DOHH2 (cell line): ENCODE measurements around the gene TRERF1.

Source experiments
- EZH2phosphoT487 ChIP-seq: fragments of 200-600 bp; sonication (generic); IDR thresholded peaks from 2 replicates; pipeline ENCODE4 v1.6.1; 2017; ENCODE audit warnings: borderline replicate concordance, mild to moderate bottlenecking, antibody characterized with exemption, low read length, moderate library complexity, mixed read lengths
- TF ChIP-seq, protein P1 (sequence below): fragments of 200-600 bp; sonication (generic); IDR thresholded peaks from one replicate; pipeline ENCODE4 v1.5.1; 2014; ENCODE audit warnings: antibody characterized with exemption, mild to moderate bottlenecking, low read depth, low read length; ENCODE audit not compliant: poor library complexity, severe bottlenecking

DNA sequence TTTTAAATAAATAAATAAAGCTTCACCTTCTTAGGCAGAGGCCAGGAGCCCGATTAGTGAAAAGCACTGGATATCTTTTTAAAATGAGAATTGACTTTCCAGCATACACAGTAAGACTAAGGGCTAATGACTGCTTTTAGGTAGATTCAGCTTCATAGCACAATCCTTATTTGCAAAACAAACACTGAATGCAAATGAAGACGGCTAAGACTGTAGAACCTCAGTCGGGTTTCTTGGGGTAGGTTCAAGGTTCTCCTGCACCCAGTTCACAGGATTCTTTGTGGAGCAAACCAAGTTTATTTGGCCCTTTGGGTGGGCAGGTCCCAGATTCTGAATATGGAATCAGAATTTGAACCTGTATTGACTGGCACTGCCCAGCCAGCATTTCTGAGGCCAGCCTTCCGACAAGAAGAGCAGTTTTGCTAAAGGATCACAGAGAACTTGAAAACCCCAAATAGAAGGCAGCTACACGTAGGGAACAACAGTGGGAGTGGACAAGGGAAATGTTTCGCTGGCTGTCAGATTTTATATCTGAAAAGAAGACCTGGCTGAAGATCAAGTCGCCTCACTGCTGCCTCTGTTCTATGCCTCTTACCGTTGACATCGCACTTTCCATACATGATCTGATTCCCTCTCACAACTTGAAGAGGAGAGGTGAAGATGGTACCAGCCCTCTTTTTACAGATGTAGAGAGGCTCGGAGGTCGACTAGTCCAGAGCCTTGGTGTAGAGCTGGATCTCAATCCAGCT lies 8.2 kb downstream of the TRERF1 start:
- TF ChIP-seq, protein P1, sequence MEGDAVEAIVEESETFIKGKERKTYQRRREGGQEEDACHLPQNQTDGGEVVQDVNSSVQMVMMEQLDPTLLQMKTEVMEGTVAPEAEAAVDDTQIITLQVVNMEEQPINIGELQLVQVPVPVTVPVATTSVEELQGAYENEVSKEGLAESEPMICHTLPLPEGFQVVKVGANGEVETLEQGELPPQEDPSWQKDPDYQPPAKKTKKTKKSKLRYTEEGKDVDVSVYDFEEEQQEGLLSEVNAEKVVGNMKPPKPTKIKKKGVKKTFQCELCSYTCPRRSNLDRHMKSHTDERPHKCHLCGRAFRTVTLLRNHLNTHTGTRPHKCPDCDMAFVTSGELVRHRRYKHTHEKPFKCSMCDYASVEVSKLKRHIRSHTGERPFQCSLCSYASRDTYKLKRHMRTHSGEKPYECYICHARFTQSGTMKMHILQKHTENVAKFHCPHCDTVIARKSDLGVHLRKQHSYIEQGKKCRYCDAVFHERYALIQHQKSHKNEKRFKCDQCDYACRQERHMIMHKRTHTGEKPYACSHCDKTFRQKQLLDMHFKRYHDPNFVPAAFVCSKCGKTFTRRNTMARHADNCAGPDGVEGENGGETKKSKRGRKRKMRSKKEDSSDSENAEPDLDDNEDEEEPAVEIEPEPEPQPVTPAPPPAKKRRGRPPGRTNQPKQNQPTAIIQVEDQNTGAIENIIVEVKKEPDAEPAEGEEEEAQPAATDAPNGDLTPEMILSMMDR, result no peak
- no peak for TF ChIP-seq EZH2phosphoT487
